ENCODE data around the gene EXD2. TPM values are rescaled to one million over a fixed set of nuclear protein-coding genes. Genes with fewer than 3 reads are reported as not detected.
A peak's percentile ranks its signal among the peaks of the same experiment; 100 is the strongest.

EXD2 gene
- polyA plus RNA-seq, 1 experiment = 16.7 TPM

DNA sequence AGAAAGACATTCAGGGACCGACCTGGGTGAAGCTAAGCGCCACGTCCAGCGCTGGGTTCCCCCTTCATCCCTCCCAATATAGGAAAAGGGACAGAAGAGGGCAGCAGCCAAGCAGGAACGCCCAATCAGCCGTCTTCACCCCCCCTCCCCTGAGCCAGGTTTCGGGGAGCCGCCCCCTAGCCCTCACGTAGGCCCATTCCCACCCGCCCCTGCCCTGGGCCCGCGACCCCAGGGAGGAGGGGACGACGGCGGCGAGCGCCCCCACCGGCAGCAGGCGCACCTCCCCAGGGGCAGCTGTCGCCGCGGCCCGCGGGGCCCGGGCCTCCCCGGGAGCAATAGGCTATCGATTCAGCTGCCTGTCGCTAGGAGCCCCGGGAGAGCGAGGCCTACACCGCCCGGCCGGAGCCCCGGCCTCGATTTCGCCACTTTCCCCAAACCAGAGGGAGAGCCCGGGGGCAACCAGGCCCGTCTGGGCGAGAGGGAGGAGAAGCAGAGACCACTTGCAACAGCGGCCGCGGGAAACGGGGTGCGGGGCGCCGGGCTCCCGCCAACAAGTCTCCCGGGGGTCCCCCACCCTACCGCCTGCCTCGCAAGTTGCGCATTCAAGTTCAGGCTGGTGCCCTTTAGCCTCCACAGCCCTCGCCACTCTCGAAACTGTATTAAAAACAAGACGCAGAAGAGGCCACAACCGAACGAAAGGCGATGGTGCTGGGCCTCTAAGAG lies 39.7 kb upstream of the EXD2 start:
- POLR2A ChIA-PET = interaction anchor here (0.5 to 1.1 kb wide), 6 partner anchors 22 to 347 kb away, joined by 3 read pairs; no protein-coding TSS in a partner anchor
- Histone ChIP-seq H3K9me3 (ENCODE audit: control insufficient read depth, insufficient read depth, low read length) (no peaks in the 10 kb centered on the region; the same call in 1 of the 2 replicates), H3K4me3 (ENCODE audit: low read depth, low read length) (peak overlapping the region; percentile 88), H3K27me3 (ENCODE audit: control insufficient read depth, insufficient read depth, low read length) (no peaks in the 10 kb centered on the region), H3K27ac (ENCODE audit: low read depth, low read length) (peak overlapping the region; percentile 81)
- CTCF ChIA-PET = interaction anchor here (0.6 to 3.8 kb wide), 11 partner anchors 8 to 307 kb away, joined by 3 to 20 read pairs (median 3); no protein-coding TSS in a partner anchor
- no peak for DNase-seq (ENCODE audit: low read depth, low spot score)
- TF ChIP-seq, protein P1, sequence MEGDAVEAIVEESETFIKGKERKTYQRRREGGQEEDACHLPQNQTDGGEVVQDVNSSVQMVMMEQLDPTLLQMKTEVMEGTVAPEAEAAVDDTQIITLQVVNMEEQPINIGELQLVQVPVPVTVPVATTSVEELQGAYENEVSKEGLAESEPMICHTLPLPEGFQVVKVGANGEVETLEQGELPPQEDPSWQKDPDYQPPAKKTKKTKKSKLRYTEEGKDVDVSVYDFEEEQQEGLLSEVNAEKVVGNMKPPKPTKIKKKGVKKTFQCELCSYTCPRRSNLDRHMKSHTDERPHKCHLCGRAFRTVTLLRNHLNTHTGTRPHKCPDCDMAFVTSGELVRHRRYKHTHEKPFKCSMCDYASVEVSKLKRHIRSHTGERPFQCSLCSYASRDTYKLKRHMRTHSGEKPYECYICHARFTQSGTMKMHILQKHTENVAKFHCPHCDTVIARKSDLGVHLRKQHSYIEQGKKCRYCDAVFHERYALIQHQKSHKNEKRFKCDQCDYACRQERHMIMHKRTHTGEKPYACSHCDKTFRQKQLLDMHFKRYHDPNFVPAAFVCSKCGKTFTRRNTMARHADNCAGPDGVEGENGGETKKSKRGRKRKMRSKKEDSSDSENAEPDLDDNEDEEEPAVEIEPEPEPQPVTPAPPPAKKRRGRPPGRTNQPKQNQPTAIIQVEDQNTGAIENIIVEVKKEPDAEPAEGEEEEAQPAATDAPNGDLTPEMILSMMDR (IDR thresholded peaks at IDR 0.05; ENCODE audit: low read depth, low read length) = peak; percentile 40

DNA sequence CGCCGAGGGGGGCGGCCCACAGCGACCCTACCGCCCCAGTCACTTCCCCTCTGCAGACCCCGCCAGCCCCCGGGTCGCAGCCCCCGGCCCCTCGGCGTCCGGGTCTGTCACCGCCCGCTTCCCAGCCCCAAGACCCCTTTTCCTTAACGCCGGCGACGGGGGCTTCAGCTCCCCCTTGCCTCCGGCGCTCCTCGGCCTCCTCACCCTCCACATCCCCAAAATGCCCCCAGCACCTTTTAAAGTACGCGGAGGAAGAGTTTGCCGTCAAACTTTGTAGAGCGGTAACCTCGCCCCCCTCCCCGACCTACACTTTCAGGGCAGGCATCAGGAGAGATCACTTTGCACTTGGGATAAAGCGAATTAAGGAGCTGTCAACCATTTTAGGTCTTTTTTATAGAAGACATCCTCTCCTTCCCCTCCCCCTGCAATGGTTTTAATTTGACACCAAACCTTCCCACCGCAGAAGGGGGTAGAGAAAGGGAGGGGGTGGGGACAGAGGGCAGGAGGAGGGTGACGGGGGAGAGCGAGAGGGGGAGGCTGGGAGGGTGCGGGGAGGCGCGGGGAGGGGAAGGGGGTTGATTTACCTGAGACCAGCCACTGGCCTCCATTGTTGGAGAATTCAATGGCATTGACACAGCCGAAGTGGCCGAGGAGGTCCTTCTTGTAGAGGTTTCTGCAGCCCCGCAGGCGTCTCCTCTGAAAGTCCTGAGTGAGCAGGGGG lies 39.0 kb upstream of the EXD2 start:
- TF ChIP-seq, protein P1 (IDR thresholded peaks at IDR 0.05; ENCODE audit: low read depth, low read length) = no peak
- ChIA-PET POLR2A (interaction anchor here (0.5 to 0.9 kb wide), 6 partner anchors 23 to 347 kb away, joined by 3 read pairs; partner anchors contain the start of genes ERH and SLC39A9), CTCF (interaction anchor here (0.7 to 3.8 kb wide), 5 partner anchors 9 to 55 kb away, joined by 3 to 20 read pairs (median 3); no protein-coding TSS in a partner anchor)
- Histone ChIP-seq H3K27me3 (ENCODE audit: control insufficient read depth, insufficient read depth, low read length) (no peaks in the 10 kb centered on the region), H3K9me3 (ENCODE audit: control insufficient read depth, insufficient read depth, low read length) (no peaks in the 10 kb centered on the region; the same call in 1 of the 2 replicates), H3K4me3 (ENCODE audit: low read depth, low read length) (peak overlapping the region; percentile 88), H3K27ac (ENCODE audit: low read depth, low read length) (peak overlapping the region; percentile 81)
- no peak for DNase-seq (ENCODE audit: low read depth, low spot score)

DNA sequence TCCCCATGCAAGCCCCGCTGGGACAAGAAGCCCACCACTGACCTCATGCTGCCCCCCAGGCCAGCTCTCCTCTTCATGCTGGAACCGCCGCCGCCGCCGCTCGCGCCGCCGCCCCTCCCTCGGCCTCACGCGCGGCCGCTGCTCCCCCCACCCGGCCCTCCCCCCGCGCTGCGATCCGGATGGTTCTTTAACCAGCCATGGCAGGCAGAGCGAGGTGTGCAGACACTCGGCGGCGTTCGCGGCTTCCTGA lies 38.5 kb upstream of the EXD2 start, which contains the start of gene DCAF5:
Gene DCAF5 (minus strand): TSS at position 218 of the 250 bp plus-strand sequence. CDS start 141 bp downstream, at position 77.
- peak within 1 kb of the TSS; percentile 81 for H3K27ac ChIP-seq (ENCODE audit: low read depth, low read length)
- no peak for DNase-seq (ENCODE audit: low read depth, low spot score)
- ChIA-PET POLR2A (interaction anchor here (0.6 to 1.0 kb wide), 4 partner anchors 20 to 1818 kb away, joined by 3 read pairs; partner anchors contain the start of genes ERH and SLC39A9), CTCF (interaction anchor here (3.8 kb wide), 1 partner anchor 20 kb away, joined by 17 read pairs; no protein-coding TSS in a partner anchor)
- no peaks in the 10 kb centered on the region for H3K27me3 ChIP-seq (ENCODE audit: control insufficient read depth, insufficient read depth, low read length)
- H3K9me3 ChIP-seq (ENCODE audit: control insufficient read depth, insufficient read depth, low read length) = no peaks in the 10 kb centered on the region; the same call in 1 of the 2 replicates
- TF ChIP-seq, protein P1 (IDR thresholded peaks at IDR 0.05; ENCODE audit: low read depth, low read length) = no peak
- peak within 1 kb of the TSS; percentile 88 for H3K4me3 ChIP-seq (ENCODE audit: low read depth, low read length)

DNA sequence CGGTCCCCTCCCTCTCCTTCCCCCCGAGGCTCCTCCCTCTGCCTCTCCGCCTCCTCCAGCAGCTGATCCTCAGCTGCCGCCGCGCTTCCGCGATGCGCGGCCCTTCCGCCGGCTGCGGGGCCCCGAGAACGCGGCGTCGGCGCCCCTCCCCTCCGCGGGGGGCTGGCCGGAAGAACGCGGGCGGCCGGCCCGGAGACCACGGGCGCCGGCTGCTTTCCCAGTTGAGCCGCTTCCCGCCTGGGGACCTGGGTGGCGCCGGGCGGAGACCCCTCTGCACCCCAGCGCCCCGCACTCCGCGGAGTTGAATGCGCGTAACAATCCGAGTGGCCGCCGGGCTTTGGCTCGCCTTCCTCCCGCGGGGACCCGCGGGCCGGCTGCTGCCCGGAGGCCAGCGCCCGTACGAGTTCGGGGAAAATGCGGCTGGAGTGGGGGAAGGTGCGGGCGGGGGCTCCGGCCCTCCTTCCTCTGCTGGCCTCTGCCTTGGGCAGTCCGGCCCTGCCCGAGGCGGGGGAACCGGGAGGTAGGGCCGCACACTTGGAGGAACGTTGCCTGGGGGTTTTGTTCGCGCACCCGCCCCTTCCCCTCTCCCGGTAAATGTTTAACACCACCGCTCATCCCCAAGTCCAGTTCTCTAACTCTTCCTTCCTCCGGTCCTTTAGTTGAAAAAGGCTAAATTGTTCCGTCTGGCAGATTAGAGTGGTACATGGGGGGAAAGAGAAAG lies 38.0 kb upstream of the EXD2 start:
- POLR2A ChIA-PET = interaction anchor here (0.6 to 1.7 kb wide), 4 partner anchors 20 to 1818 kb away, joined by 3 to 4 read pairs (median 3); no protein-coding TSS in a partner anchor
- CTCF ChIA-PET = interaction anchor here (0.8 to 3.8 kb wide), 3 partner anchors 20 to 90 kb away, joined by 3 to 17 read pairs (median 4); no protein-coding TSS in a partner anchor
- peak; percentile 78 for DNase-seq (ENCODE audit: low read depth, low spot score)
- H3K4me3 ChIP-seq (ENCODE audit: low read depth, low read length) = peak overlapping the region; percentile 88
- TF ChIP-seq, protein P1 (IDR thresholded peaks at IDR 0.05; ENCODE audit: low read depth, low read length) = no peak
- H3K27ac ChIP-seq (ENCODE audit: low read depth, low read length) = peak overlapping the region; percentile 77
- no peaks in the 10 kb centered on the region; the same call in 1 of the 2 replicates for H3K9me3 ChIP-seq (ENCODE audit: control insufficient read depth, insufficient read depth, low read length)
- no peaks in the 10 kb centered on the region for H3K27me3 ChIP-seq (ENCODE audit: control insufficient read depth, insufficient read depth, low read length)

All from AG04450 (cell line).